ENCODE results near the gene SLC19A1. TPM values are rescaled to one million over a fixed set of nuclear protein-coding genes. Genes with fewer than 3 reads are reported as not detected.

Gene SLC19A1
- total and polyA plus RNA-seq, 10 donors = 7.5 to 52.8 (median 32.4) TPM

- intact Hi-C loops (cut with DNase I; ENCODE audit: low total_unique reads) = no loop called here
- Histone ChIP-seq H3K36me3 (no peaks in the 10 kb centered on the region), H3K4me3 (no peak overlapping the region), H3K9me3 (peaks cover 0 to 5% (median 0%) of the 10 kb centered on the region in 8 donors), H3K4me1 (peaks cover 4 to 16% (median 14%) of the 10 kb centered on the region in 6 donors), H3K27me3 (replicated peaks in 1 of 7) (peaks cover 0 to 18% (median 0%) of the 10 kb centered on the region in 7 donors), H3K27ac (no peak overlapping the region)
- no peak for TF ChIP-seq POLR2AphosphoS5 (IDR thresholded peaks at IDR 0.05)
- no peak for TF ChIP-seq CTCF (IDR thresholded peaks at IDR 0.05 in 8 of 11, conservative IDR thresholded peaks at IDR 0.05 in 3 of 11)
- TF ChIP-seq POLR2A (IDR thresholded peaks at IDR 0.05) = no peak
- 73 to 87% (median 85%) methylated on average over 20 to 30 of the region's 30 CpGs for WGBS, 5 donors
- peak; percentile 61 for DNase-seq
Observed at GRCh38 chr21:45560106-45561021, 18.1 kb upstream of the SLC19A1 start.

GRCh38 chr21:45559216-45560105, 17.2 kb upstream of the SLC19A1 start:
- peak; percentile 73 for DNase-seq
- 84 to 87% (median 85%) methylated on average over 28 to 29 of the region's 29 CpGs for WGBS, 5 donors
- TF ChIP-seq POLR2A (IDR thresholded peaks at IDR 0.05) (no peak), CTCF (IDR thresholded peaks at IDR 0.05 in 8 of 11, conservative IDR thresholded peaks at IDR 0.05 in 3 of 11) (no peak), POLR2AphosphoS5 (IDR thresholded peaks at IDR 0.05) (no peak)
- no peaks in the 10 kb centered on the region for H3K36me3 ChIP-seq
- H3K4me1 ChIP-seq = peaks cover 4 to 17% (median 14%) of the 10 kb centered on the region in 6 donors
- peaks cover 0 to 5% (median 0%) of the 10 kb centered on the region in 8 donors for H3K9me3 ChIP-seq
- no peak overlapping the region for H3K27ac ChIP-seq
- H3K4me3 ChIP-seq = no peak overlapping the region
- peaks cover 0 to 18% (median 0%) of the 10 kb centered on the region in 7 donors for H3K27me3 ChIP-seq (replicated peaks in 1 of 7)
- intact Hi-C loops (cut with DNase I; ENCODE audit: low total_unique reads) = no loop called here

- intact Hi-C loops (cut with DNase I; ENCODE audit: low total_unique reads) = no loop called here
- no peak overlapping the region for H3K4me3 ChIP-seq
- 81 to 92% (median 89%) methylated on average over 15 to 26 of the region's 26 CpGs for WGBS, 5 donors
- no peak overlapping the region for H3K27ac ChIP-seq
- peaks cover 4 to 18% (median 15%) of the 10 kb centered on the region in 6 donors for H3K4me1 ChIP-seq
- peak; percentile 78 for DNase-seq
- peaks cover 0 to 18% (median 0%) of the 10 kb centered on the region in 7 donors for H3K27me3 ChIP-seq (replicated peaks in 1 of 7)
- H3K9me3 ChIP-seq = no peaks in the 10 kb centered on the region
- no peak for TF ChIP-seq CTCF (IDR thresholded peaks at IDR 0.05 in 8 of 11, conservative IDR thresholded peaks at IDR 0.05 in 3 of 11)
- TF ChIP-seq POLR2A (IDR thresholded peaks at IDR 0.05) = no peak
- TF ChIP-seq POLR2AphosphoS5 (IDR thresholded peaks at IDR 0.05) = no peak
- no peaks in the 10 kb centered on the region for H3K36me3 ChIP-seq
Observed at GRCh38 chr21:45558044-45558721, 15.9 kb upstream of the SLC19A1 start.
